ENCODE measurements around the gene AQP2.

The AQP2 gene

DNA sequence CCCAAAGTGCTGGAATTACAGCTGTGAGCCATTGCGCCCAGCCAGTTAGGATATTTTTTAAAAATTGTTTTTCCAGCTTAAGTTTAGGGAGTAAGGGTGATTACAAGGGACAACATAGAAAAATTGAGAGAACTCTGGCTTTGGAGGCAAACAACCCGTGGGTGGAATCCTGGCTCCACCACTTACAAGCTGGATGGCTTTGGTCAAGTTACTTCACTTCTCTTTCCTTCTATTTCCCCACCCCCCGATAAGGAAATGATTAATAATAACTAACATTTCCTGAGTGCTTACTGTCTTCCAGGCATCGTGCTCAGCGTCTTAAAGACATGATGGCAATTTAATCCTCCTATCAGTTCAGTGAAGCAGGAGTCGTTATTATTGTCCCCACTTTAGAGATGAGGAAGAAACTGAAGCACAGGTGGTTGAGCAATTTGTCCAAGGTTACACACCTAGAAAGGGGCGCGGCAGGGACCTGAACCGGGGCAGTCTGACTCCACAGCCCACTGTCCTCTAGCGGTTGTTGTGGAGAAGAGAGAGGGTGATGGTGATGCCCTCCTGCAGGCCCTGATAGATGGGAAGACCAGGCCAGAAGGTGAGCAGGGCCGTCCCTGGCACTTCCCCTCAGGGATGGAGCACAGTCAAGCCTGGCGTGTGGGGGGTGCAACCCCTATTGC, 30.2 kb upstream of the AQP2 start:
- no peak for FAIRE-seq
- DNase-seq (ENCODE audit: low spot score) = no peak

DNA sequence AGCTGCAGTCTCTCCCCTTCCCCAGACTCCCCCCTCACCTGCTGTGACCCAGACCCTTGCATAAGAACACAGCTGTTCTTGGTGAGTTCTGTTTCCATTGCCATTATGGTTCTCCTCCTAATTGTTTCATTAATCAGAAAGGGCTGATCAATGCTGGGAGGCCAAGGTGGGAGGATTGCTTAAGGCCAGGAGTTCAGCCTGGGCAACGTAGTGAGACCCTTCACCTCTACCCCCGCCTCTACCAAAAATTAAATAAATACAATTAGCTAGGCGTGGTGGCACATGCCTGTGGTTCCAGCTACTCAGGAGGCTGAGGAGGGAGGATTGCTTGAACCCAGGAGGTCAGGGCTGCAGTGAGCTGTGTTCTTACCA, 29.6 kb upstream of the AQP2 start:
- FAIRE-seq (no peak), DNase-seq (ENCODE audit: low spot score) (no peak)

DNA sequence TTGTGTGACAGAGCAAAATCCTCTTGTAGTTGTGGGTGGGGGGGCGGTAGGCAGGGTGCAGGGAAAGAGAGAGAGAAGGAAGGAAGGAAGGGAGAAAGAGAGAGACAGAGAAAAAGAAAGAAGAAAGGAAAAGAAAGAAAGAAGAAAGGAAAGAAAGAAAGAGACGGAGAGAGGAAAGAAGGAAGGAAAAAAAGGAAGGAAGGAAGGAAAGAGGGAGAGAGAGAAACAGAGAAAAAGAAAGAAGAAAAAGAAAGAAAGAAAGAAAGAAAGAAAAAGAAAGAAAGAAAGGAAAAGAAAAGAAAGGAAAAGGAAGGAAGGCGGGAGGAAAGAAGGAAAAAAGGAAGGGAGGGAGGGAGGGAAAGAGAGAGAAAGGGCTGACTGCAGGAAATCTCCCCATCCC, 29.2 kb upstream of the AQP2 start:
- no peak for FAIRE-seq
- DNase-seq (ENCODE audit: low spot score) = no peak

- DNase-seq (ENCODE audit: low spot score) (no peak), FAIRE-seq (no peak)
Observed at GRCh38 chr12:49921936-49922335, 28.6 kb upstream of the AQP2 start.

GRCh38 chr12:49922349-49923034, 28.0 kb upstream of the AQP2 start:
- DNase-seq (ENCODE audit: low spot score) (no peak), FAIRE-seq (no peak)

DNA sequence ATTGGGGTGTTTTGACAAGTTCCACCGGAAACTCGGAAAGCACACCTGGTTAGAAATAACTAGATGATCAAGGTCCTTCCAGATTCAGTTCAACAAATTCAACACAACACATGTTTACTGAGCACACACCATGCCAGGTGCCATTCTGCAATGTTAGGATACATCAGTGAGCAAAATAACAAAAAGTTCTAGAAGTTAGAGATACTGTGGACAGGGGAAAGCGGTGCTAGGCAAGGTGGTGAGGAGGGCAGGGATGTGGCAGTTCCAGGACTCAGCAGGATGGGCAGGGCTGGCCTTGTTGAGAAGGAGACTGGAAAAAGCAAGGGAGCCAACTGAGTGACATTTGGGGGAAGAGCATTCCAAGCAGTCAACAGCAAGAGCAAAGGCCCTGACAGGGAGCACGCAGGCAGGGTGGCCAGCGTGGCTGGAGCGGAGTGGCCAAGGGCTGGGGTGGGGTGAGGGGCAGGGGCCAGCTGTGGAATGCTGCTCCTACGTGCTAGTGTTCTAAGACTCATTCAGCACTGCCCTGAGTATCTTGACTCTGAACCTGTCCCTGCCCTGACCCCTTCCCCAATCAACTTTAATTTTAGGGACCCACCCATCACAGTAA, 27.4 kb upstream of the AQP2 start:
- DNase-seq (ENCODE audit: low spot score) (no peak), FAIRE-seq (no peak)

GRCh38 chr12:49923880-49924556, 26.5 kb upstream of the AQP2 start:
- DNase-seq (ENCODE audit: low spot score) = no peak
- no peak for FAIRE-seq

GRCh38 chr12:49924628-49925246, 25.8 kb upstream of the AQP2 start:
- FAIRE-seq = no peak

DNA sequence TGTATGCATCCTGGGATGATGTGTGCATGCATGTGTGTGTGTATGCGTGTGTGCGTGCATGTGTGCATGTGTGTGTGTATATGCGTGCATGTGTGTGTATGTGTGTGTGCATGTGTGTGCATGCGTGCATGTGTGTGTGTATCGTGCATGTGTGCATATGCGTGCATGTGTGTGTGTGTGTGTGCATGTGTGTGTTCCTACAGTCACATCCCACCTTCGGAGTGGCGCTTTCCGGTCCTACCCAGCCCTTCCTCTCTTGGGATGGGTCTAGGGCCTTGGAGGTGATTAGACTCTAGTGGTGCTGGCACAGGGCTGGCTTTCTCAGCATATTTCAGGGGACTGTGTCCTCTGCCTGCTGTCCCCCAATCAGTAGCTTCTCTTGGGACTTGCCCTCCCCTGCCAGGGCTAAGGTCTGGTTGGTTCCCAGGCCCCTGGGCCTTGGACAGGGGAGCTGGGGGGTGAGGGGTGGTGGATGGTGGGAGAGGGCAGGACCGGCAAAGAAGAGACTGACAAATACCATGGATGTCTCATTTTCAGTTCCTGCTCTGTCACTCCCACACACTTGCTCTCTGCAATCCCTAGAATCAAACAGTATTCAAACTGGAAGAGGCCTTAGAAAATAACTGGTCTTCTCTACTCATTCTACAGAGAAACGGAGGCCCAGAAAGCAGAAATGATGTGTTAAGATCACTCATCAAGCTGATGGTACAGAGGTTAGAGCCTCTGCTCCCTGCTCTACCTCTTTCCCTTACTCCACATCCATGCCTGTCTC, 24.9 kb upstream of the AQP2 start:
- no peak for DNase-seq (ENCODE audit: low spot score)
- FAIRE-seq = no peak

More at GRCh38 chr12:49924628-49925246, 25.8 kb upstream of the AQP2 start:
- no peak for DNase-seq (ENCODE audit: low spot score)

- DNase-seq (ENCODE audit: low spot score) (no peak), FAIRE-seq (no peak)
Observed at GRCh38 chr12:49928471-49928870, 22.1 kb upstream of the AQP2 start.

GRCh38 chr12:49929581-49929980, 21.0 kb upstream of the AQP2 start:
- no peak for DNase-seq (ENCODE audit: low spot score)
- no peak for FAIRE-seq

- FAIRE-seq = no peak
- peak; percentile 21 for DNase-seq (ENCODE audit: low spot score)
Observed at GRCh38 chr12:49930515-49931288, 19.8 kb upstream of the AQP2 start.

- FAIRE-seq (no peak), DNase-seq (ENCODE audit: low spot score) (no peak)
Observed at GRCh38 chr12:49932023-49932422, 18.5 kb upstream of the AQP2 start.

DNA sequence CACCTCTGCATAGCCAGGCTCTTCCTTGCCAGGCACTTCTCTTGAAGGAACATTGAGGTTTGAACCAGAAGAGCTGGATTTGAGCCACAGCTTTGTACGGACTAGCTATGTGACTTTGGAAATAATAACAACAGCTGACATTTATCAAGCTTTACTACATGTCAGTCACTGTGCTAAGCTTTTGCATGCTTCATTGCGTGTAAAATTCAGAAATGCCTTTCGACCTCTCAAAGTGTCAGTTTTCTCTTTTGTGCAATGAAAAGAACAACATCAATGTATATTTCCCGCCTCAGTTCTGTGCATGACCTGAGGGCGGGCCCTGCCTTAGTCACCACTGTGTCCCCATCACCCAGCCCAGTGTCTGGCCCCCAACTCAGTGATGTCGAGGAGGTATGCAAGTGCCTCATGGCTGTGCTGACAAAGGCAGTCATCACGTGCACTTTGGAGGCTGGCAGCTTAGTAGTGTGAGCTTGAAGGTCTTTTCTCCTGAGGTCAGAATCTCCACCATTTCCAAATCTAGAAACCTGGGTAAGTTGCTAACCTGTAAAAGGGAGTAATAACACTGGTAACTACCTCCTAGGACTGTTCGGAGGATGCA, 17.9 kb upstream of the AQP2 start:
- FAIRE-seq (no peak), DNase-seq (ENCODE audit: low spot score) (no peak)

GRCh38 chr12:49933796-49934195, 16.7 kb upstream of the AQP2 start:
- FAIRE-seq (no peak), DNase-seq (ENCODE audit: low spot score) (no peak)

- FAIRE-seq (no peak), DNase-seq (ENCODE audit: low spot score) (no peak)
Observed at GRCh38 chr12:49934505-49934904, 16.0 kb upstream of the AQP2 start.

DNA sequence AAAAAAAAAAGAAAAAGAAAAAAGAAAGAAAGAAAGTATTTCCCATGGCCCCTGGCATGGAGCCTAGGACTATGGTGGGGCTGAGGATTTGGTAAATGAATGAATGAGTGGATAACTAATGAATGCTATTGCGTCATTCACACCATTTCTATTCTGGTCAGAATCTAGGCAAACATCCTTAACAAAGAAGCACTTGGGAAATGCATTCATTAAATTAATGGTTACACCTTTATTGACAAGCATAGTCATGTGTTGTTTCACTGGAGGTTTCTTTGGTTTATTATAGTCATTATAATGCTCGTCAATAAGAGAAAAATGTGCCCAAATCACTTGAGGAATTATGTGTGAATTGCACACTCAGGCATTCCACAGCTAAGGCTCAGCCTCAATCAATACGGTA, 13.6 kb upstream of the AQP2 start:
- DNase-seq (ENCODE audit: low spot score) = no peak
- no peak for FAIRE-seq

GRCh38 chr12:49937639-49938300, 12.8 kb upstream of the AQP2 start:
- FAIRE-seq (no peak), DNase-seq (ENCODE audit: low spot score) (no peak)

GRCh38 chr12:49939307-49939706, 11.2 kb upstream of the AQP2 start:
- DNase-seq (ENCODE audit: low spot score) = no peak
- no peak for FAIRE-seq
